ENCODE measurements around the gene FADS3. TPM values are rescaled to one million over a fixed set of nuclear protein-coding genes. Genes with fewer than 3 reads are reported as not detected.
A peak's percentile ranks its signal among the peaks of the same experiment; 100 is the strongest.

Gene FADS3
- total RNA-seq, 4 donors from 2014 or later: 135 to 327 (median 205) TPM

DNA sequence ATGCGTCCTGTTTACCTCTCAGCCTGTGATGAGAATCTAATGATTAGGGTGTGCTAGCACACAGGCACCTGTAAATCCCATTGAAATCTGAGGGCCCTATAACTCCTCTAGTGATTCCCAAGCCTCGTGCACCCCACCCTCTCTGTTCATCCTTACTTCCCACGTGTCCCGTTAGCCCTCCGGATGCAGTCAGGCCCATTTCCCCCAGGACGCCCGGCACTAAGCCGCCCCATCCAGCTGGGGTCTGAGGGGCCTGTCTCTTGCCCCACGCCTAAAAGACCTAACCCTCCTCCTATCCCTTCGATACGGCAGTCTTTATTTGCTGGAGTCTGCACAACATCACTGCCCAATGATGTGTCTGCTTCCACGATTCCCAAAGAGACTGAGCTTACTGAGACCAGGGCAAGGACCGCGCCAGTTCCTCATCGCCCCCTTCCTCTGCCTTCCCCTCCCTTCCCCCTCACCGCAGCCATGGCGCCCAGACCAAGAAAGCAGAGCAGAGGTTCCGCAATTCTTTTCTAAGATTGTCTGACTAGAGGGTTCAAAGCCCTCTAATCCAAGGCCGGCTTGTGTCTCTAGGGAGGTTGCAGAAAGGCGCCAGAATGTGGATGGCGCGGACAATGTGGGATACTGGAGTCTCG, 64.3 kb downstream of the FADS3 start:
- WGBS, 2 donors: 18 to 22% methylated on average over 19 to 23 of the region's 23 CpGs
- DNase-seq (ENCODE audit: low spot score in 2 of 2): peak in 1 of 2 donors; percentile 31
- Histone ChIP-seq H3K27ac (peak overlapping the region; percentile 46 to 90 (median 82)), H3K9me3 (no peaks in the 10 kb centered on the region), H3K27me3 (no peaks in the 10 kb centered on the region), H3K4me1 (peaks cover 0 to 54% (median 26%) of the 10 kb centered on the region in 4 donors), H3K36me3 (no peaks in the 10 kb centered on the region), H3K4me3 (peak overlapping the region; percentile 37 to 72 (median 61))
- no peak for TF ChIP-seq POLR2A (IDR thresholded peaks at IDR 0.05)
- TF ChIP-seq EP300 (IDR thresholded peaks at IDR 0.05): no peak
- TF ChIP-seq, protein P1, sequence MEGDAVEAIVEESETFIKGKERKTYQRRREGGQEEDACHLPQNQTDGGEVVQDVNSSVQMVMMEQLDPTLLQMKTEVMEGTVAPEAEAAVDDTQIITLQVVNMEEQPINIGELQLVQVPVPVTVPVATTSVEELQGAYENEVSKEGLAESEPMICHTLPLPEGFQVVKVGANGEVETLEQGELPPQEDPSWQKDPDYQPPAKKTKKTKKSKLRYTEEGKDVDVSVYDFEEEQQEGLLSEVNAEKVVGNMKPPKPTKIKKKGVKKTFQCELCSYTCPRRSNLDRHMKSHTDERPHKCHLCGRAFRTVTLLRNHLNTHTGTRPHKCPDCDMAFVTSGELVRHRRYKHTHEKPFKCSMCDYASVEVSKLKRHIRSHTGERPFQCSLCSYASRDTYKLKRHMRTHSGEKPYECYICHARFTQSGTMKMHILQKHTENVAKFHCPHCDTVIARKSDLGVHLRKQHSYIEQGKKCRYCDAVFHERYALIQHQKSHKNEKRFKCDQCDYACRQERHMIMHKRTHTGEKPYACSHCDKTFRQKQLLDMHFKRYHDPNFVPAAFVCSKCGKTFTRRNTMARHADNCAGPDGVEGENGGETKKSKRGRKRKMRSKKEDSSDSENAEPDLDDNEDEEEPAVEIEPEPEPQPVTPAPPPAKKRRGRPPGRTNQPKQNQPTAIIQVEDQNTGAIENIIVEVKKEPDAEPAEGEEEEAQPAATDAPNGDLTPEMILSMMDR (IDR thresholded peaks at IDR 0.05): no peak

Small RNA genes lying within 50 kb of the gene (small RNA-seq; reads per million reads assigned to genes)
- gene MIR6746 (not detected), gene RNU6-1243P (not detected)

Other genes with a start within 250 kb of the FADS3 start
- gene DAGLA, start 211.2 kb downstream of the FADS3 start, total RNA-seq: 1 to 10 TPM; 1.1 to 5.4 (median 3.0) TPM
- gene MYRF, start 138.9 kb downstream of the FADS3 start, total RNA-seq: 1 to 10 TPM; 1.0 to 7.5 (median 2.1) TPM
- gene TMEM258, start 98.9 kb downstream of the FADS3 start, total RNA-seq: 10 to 100 TPM; 21.9 to 56.7 (median 45.2) TPM
- 10 to 100 TPM in 1 of 4 donors, 1 to 10 TPM in 3; 4.5 to 11.0 (median 4.6) TPM for gene FEN1, start 98.6 kb downstream of the FADS3 start, total RNA-seq
- gene FADS1, start 74.5 kb downstream of the FADS3 start, total RNA-seq: 10 to 100 TPM; 33.7 to 61.6 (median 47.0) TPM
- 10 to 100 TPM; 17.4 to 59.2 (median 32.7) TPM for gene FADS2, start 63.2 kb downstream of the FADS3 start, total RNA-seq
- 100 to 1,000 TPM in 1 of 4 donors, 10 to 100 TPM in 3; 58.8 to 127 (median 71.1) TPM for gene RAB3IL1, start 26.0 kb upstream of the FADS3 start, total RNA-seq
- gene BEST1, start 58.8 kb upstream of the FADS3 start, total RNA-seq: 10 to 100 TPM; 33.2 to 53.2 (median 45.7) TPM
- 1,000 to 10,000 TPM; 3,872 to 5,003 (median 4,779) TPM for gene FTH1, start 76.1 kb upstream of the FADS3 start, total RNA-seq
- 10 to 100 TPM in 2 of 4 donors, 1 to 10 TPM in 2; 7.7 to 28.8 (median 13.0) TPM for gene INCENP, start 232.5 kb upstream of the FADS3 start, total RNA-seq

All from tibial nerve (tissue), 4 donors.